Stimulated activated CD8-positive, alpha-beta memory T cell treated with anti-CD3 and anti-CD28 coated beads, Interleukin-15, amount 100 ng/mL, for 4 hours (primary cell): Measurements from ENCODE around the gene DOK7.

Source experiments
- DNase-seq, 2 donors: peaks; one replicate each; pipeline ENCODE4 v3.0.0-alpha.2; 2020; ENCODE audit warnings: low read depth in 2 of 2

DOK7 gene

DNA sequence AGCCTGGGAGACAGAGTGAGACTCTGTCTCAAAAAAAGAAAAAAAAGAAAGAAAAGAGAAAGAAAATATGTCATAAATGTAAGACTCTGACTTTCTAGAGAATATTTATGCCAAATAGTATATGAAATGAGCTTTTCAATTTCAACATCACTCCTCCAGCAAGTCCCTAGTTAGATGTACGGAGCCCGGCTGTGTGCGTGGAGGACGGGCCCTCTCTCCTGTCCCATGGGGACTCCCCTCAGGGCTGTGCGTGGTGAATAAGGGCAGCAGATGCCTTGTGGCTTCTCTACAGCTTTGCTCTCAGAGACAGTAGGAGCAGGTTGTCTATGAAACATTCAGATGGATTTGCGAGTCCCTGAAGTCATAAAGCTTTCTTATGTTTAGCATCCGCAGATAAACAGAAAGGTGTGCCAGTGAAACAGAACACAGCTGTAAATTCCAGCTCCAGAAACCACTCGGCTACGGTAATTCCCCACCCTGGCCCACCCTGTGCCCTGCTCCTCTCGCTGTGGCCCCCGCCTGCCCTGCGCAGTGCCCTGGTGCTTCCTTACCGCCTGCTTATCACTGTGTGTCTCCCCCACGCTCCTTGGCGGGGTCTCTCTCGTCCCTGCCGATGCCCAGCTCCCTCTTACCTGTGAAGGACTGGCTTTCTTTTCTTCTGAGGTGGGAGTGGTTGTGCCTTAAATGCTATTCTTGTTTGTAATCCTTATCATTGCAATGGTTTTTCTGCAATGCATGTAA, 35.2 kb upstream of the DOK7 start:
- DNase-seq: no peak

DNA sequence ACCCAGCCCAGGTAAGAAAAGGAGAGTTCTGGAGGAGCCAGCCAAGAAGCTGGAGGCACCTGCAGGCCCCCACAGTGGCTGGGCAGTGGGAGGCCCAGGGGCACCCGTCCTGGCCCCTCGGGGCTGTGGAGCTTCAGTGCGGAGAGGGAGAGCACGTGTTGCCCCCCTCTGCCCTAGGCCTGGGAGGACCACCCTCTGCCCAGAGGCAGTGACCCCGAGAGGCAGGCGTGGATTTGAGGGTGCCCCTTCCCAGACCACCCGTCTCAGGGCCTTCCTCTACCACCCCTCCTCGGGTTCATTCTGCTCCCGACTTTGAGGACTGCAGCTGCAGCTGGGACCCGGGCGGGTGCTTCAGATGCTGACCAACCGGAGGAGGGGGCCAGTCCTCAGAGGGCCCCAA, 33.5 kb upstream of the DOK7 start:
- no peak for DNase-seq

DNA sequence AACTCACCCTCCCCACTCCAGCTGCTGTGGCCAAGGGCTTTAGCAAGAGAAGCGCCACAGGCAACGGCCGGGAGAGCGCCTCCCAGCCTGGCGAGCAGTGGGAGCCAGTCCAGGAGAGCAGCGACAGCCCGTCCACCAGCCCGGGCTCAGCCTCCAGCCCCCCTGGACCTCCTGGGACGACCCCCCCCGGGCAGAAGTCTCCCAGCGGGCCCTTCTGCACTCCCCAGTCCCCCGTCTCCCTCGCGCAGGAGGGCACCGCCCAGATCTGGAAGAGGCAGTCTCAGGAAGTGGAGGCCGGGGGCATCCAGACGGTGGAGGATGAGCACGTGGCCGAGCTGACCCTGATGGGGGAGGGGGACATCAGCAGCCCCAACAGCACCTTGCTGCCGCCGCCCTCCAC, 32.6 kb upstream of the DOK7 start:
- no peak for DNase-seq

DNA sequence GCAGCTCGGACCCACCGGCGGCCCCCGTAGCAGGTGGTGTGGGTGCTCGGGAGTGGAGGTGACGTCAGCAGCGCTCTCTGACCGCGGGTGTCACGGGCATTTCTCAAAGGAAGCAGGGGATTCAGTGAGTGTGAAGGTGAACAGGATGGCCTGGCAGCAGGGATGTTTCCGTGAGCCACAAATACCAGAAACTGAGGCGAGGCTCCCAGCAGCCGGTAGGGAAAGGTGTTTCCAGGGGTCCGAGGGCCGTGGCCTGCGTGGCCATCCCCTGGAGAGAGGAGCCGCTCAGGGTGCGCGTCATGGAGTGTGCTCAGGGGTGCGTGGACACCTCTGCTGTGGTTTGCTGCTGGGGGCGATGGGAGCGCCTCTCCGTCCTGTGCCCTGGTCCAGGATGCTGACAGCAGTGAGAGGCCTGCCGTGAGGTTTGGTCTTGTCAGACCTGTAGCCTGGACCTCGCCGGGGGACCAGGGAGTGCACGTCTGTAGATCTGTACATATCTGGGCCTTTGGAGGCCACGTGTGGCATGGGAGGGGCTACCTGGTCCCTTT, 31.6 kb upstream of the DOK7 start:
- DNase-seq: no peak

DNA sequence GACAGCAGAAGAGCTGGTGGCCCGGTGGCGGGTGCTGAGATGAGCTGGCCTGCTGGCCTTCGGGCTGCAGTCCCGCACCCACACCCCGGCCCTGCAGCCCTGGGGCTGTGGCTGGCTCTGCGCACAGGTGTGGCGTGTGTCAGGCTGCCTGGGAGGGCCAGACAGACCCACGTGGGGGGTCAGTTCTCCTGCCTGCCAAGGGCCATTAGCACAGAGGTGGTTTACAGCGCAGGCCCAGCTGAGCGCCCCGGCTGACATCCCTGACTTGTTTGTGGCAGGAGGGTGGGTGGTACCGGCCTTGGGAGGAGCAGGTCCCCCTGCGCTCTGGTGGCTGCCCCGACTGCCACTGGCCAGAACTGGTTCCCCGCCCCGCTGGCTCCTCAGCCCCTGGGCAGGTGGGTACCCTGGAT, 30.7 kb upstream of the DOK7 start:
- no peak for DNase-seq

DNA sequence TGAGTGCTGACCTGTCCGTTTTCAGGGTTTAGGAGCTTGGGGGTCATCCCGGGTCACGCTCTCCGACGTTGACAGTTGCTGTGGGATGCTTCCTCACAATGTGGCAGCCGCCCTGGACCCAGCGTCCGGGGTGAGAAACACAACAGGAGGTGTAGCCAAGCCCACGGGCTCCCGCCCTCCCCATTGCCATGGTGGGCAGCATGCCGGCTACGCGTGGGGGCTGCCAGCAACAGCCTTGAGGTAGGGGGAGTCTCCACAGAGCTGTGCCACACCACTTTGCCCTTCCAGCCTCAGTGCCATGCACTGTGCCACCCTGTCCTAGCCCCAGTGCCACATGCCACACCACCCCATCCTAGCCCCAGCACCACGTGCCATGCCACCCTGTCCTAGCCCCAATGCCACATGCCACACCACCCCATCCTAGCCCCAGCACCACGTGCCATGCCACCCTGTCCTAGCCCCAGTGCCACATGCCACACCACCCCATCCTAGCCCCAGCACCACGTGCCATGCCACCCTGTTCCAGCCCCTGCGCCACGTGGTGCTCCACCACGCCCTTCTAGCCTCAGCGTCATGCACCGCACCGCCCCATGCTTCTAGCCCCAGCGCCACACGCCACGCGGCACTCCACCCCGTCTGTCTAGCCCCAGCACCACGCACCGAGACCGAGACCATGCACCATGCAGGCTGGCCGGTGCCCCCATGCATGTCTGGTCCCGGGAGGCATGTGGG, 29.8 kb upstream of the DOK7 start:
- no peak for DNase-seq

DNA sequence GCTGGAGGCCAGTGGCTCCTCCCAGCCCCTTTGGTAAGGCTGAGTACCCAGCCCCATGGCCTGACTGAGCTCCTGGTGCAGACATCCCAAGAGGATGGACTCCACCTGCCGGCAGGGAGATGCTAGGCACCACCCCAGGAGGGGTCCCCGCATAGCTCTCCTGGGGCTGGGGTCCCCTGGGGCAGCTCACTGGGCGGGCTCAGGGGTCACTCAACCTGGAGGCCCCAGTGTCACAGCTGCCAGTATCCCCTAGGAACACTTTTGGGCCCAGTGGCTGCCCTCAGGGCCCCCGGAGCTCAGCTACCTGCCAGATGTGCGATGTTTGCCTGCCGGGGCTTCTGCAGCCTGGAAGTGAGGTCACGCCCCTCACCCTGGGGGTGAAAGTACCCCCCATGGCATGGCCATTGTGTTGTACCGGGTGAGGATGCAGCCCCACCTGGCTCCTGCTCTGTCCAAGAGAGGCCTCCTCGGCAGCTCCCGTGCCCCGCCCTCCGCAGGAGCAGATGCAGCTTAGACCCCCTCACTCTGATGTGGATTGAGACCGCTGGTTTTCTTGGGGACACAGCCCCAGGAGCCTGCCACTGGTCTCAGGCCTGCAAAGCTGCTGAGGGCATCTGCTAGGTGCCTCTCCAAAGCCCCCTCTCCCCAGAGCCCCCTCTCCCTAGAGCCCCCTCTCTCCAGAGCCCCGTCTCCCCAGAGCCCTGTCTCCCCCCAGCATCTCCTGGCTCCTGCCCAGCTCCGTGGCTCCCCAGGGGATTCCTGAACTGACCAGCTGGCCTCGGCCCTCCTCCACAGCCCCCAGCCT, 28.0 kb upstream of the DOK7 start:
- DNase-seq: no peak

DNA sequence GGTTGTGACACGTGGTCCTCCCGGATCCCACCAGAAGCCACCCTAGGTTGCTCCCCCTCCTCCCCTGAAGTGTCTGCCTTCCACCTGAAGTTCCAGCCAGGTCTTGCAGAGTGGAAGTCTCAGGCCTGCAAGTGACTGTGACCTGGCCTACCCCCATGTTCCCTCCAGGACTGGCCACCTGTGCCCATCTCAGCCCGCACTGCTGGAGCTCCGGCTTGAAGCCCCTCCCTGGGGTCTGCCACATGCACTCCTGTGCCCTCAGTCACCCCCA, 27.5 kb upstream of the DOK7 start:
- DNase-seq: no peak

DNA sequence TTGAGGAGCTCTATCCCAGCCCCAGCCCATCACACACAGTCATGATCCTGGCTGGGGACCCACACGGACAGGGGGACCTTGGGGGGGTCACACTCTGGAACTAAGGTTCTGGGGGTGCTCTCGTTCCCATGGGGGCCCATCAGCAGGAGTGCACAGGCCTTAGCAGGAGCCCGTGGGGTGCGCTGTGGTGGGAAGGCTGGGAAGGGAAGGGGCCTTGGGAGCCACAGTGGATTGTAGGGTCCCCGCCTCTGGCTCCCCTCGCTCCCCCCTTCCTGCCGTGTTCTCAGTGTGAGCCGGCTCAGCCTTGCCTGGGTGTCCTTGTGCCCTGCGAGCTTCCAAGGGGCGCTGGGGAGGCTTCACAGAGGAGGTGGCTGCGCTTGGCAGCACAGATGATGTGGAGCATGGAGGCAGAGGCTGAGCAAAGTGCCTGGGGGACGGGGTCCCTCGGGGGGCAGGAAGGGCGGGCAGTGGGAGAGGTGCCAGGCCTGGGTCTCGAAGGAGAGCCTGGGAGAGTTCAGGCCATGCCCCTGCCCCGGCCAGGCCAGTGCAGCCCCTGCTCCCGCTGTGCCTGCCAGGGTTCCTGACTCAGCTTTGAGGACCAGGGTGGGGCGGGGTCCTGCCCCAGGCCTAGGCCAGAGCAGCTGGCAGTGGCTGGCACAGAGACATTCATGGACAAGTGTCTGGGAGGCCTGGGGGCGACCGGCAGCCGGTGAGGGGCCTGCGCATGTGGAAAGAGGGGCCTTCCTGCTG, 26.9 kb upstream of the DOK7 start:
- no peak for DNase-seq

DNA sequence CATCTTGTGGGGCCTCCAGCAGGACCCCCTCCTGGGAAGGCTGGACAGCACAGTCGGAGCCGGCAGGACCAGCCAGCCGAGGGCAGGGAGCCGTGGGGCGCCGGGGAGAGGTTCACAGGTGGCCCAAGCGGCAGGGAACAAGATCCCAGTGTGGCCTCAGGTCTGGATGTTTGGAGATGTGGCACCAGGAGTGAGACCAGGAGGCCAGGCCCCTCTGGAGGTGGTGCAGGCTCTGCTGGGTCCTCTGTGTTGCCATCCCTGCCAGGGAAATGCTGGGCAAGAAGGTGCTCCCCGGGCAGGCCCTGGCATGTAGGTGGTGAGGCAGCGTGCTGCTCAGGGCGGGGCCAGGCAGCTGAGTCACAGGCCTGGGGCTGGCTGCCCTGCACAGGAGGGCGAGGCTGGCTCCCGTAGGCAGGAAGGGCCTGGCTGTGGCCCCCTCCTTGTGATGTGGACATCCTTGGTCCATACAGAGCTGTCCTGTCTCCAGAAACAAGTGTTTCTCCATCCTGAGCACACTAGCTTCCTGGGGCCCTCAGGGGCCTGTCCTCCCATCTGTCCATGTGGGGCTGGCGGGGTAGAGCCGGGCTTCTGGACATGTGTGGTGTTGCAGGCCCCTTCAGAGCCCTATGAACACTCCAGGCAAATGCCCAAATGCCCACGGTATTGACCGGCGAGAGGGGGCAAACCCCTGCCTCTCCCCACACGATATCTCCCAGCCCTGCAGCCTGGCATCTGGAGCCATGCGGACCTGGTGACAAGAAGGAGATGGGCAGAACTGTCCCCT, 26.1 kb upstream of the DOK7 start:
- no peak for DNase-seq

DNA sequence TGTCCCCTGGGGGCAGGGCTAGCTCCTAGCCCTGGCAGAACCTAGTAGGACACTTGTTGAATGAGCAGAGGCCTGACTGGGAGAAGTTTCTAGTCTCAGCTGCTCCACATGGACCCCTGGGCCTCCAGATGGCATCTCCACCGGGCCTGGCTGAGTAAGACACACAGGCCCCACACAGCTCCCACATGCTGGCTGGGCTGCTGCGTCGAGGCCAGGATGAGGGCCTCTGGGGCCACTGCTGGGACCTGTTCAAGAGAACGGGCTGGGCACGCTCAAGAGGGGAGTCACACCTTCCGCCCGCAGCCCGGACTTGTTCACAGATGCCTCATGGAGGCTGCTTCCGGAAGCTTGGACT, 25.5 kb upstream of the DOK7 start:
- DNase-seq: no peak

DNA sequence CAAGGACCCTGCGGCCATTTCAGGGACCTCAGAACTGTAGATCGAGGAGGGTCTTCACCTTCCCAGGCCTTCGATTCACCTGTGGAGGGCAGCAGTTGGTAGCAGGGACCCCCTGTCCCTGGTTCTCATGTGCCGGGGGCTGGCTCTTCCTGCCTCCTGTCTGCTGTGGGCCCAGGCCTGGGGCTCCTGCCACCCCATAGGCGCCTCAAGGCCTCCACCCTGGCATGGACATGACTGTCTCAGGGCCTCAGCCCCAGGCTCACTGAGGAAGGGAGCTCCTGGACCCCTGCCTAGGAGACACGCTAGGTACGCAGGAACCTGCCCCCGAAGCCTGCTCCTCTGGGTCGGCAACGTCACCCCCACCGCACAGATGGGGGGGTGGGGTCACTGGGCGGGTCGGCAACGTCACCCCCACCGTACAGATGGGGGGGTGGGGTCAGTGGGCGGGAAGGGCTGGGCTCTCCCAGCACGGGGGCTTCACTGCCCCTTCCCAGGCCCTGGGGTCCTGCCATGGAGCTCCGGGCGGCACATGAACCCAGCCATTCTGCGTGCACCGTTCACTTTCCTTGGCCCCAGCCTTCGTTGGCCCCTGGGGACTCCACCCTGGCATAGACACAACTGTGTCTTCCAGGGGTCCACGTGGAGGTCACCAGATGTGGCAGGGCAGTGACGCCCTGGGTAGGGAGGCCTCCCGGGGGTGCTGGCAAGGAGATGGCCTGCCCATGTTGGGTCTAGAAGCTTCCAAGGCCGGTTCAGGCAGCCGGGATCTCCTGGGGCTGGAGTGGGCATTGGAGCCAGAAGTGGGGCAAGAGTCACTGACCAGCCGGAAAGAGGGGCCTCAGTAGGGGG, 24.9 kb upstream of the DOK7 start:
- DNase-seq: no peak

DNA sequence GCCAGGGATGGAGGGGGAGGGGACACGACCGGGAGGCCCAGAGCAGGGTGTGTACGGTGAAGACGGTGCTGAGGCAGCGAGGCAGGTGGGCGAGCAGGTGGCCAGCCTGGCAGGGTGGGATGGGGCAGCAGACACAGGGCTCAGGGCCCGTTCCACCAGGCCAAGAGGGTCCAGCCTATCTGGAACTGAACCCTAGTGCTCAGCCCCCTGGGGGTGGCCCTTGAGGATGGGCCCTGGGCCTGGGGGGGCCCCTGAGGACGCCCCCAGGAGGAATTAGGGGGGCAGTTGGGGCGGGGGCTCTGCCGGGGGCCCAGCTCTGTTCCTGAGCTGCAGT, 24.3 kb upstream of the DOK7 start:
- no peak for DNase-seq

DNA sequence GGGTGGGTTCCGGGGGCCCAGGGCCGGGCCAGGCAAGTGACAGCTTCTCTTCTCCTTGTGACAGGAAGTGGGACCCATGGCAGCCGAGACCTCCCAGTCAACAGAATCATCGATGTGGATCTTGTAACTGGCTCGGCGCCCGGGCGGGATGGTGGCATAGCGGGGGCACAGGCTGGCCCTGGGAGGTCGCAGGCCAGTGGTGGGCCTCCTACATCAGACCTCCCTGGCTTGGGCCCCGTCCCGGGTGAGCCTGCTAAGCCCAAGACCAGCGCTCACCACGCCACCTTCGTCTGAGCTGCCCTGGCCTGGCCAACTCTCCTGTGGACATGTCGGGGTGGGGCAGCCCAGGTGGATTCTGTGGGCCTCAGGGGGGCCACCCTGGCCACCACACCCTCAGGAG, 23.7 kb upstream of the DOK7 start:
- DNase-seq: no peak

DNA sequence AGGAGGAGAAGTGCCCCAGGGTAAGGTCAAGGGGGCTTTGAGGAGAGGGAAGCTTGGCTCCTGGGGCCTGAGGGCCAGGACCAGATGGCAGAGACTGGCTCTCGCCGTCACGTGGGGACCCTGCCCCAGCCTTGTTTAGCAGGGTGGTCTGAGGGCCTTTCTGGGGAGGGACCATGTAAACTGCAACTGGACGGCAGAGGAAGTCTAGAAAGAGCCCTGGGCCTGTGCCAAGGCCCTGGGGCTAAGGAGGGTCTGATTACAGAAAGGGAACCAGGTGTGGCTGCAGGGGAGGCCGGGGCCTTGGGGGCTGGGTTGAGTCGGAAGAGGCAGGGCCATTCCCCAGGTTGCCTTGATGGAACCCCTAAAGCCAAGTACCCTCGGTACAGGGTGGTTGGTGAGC, 23.1 kb upstream of the DOK7 start:
- no peak for DNase-seq

DNA sequence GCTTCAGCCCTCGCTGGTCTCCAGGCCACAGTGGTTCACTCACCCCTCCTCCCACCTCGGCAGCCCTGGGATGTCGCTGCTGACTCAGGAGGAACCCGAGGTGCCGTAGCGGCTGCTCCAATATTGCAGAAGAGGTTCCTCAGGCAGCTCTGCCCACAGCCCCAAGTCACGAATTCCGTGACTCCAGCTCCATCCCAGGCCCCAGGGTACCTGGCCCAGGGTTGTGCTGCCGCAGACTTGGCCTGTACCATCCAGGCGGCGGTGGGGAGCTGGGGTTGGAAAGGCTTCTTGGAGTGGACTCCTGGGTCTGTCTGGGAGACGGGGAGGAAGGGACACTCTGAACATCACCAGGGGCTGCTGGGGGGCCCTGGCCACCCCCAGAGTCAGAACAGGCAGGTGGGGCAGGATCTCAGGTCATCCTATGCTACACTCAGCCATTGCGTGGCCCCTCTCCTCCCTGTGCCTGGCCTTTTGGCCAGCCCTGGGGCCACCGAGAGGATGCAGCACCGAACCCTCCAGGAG, 22.1 kb upstream of the DOK7 start:
- DNase-seq: no peak

DNA sequence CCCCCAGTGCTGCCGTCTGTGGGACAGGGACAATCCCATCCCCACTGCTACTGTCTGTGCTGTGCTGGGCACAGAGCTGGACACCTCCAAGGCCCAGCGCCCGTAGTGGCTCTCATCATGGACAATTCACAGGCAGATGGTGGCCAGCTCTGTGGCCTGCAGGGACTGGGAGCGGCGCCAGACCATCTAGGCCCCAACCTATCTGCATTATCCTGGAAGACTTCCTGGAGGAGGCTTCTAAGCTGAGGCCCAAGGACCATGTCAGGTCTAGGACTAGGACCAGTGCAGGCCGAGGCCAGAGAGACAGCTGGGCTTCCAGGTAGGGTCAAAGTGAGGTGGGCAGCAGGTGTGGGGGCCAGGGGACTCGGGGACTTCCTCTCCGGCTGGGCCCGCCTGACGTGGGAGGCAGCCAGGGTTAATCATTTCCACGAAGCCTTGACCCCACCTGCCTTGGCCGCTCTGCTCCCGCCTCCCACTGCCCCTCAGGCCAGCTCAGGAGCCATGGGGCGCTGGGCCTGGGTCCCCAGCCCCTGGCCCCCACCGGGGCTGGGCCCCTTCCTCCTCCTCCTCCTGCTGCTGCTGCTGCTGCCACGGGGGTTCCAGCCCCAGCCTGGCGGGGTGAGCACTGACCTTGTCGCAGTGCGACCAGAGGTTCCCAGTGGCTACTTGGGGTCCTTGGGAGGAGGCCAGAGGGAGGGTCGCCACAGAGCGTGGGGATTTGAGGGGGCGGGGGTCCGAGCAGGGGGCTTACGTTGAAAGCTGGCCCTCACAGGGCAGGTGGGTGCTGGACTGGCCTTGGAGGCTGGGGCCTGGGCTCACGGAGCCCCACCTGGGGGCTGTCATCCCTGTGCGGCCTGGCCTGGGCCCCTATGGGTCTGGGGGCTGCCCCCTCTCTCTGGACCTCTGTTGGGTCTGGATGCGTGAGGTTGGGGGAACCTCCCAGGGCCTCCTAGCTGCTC, 21.3 kb upstream of the DOK7 start, which contains the start of gene HGFAC:
HGFAC (plus strand) TSS at position 468 of the 959 bp plus-strand sequence; CDS start at position 502, 34 bp downstream.
- DNase-seq: no peak

DNA sequence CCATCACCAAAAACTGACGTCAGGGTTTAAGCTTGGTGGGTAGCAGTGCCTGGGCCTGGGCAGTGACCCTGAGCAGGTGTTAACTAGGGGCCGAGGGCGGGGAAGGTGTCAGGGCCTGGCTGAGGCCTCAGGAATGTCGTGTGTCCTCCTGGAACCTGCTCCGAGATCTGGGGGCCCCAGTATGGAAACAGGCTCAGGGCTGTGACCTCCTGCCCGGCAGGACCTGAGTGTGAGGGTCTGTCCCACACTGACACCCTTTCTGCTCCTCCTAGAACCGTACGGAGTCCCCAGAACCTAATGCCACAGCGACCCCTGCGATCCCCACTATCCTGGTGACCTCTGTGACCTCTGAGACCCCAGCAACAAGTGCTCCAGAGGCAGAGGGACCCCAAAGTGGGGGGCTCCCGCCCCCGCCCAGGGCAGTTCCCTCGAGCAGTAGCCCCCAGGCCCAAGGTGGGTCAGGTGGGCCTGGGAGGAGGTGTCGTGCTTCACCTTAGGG, 20.6 kb upstream of the DOK7 start:
- DNase-seq: no peak
